Panc1 (cell line): Measurements from ENCODE around the gene RNF115. TPM values are rescaled to one million over a fixed set of nuclear protein-coding genes. Genes with fewer than 3 reads are reported as not detected.

Source experiments
- ATAC-seq: fragments of 200-7000 bp; cut with Tn5 transposase; 2 replicates; pipeline ENCODE4 v1.9.1; 2020; ENCODE audit warnings: mild to moderate bottlenecking, moderate library complexity
- BruUV-seq: library from RNA; stranded (reverse); fragments of 400-500 nt; replicated peaks from 2 replicates; lab custom pipeline; 2021; lab: Mats Ljungman, UMichigan
- CTCF ChIA-PET: fragments of 300-600 bp; sonication (Branson Sonifier 250); formaldehyde crosslinking; loops from one replicate; lab custom pipeline; 2022; ENCODE audit warnings: antibody characterized with exemption; lab: Charles Lee
- POLR2A ChIA-PET: fragments of 300-600 bp; sonication (Branson Sonifier 250); formaldehyde crosslinking; loops from one replicate; lab custom pipeline; 2022; ENCODE audit warnings: antibody characterized with exemption; lab: Charles Lee
- DNase-seq: peaks from one replicate; pipeline ENCODE4 v3.0.0-alpha.2; 2010; ENCODE audit warnings: low read depth, low spot score
- H3K27ac ChIP-seq: 2 replicates; pipeline ENCODE4 v1.5.1; 2011; ENCODE audit warnings: mild to moderate bottlenecking, low read length, inconsistent platforms
- H3K27me3 ChIP-seq: fragments of 200-500 bp; sonication (Bioruptor generic); 2 replicates; pipeline ENCODE4 v1.6.0; 2014; ENCODE audit warnings: low read length, inconsistent platforms; ENCODE audit not compliant: control insufficient read depth, insufficient read depth
- H3K36me3 ChIP-seq: fragments of 200-500 bp; sonication (Bioruptor generic); 2 replicates; pipeline ENCODE4 v1.5.1; 2014; ENCODE audit warnings: inconsistent platforms, mild to moderate bottlenecking, low read length, moderate library complexity; ENCODE audit not compliant: control insufficient read depth, insufficient read depth
- H3K4me1 ChIP-seq: 2 replicates; pipeline ENCODE4 v1.5.1; 2011; ENCODE audit warnings: inconsistent platforms, mild to moderate bottlenecking, low read length, moderate library complexity; ENCODE audit not compliant: control insufficient read depth, insufficient read depth
- H3K4me3 ChIP-seq, 2 experiments: 2 replicates each; pipeline ENCODE4 v1.5.1; 2011 to 2012; ENCODE audit warnings: low read depth in 2 of 2, low read length in 2 of 2, mild to moderate bottlenecking in 2 of 2, inconsistent platforms in 1 of 2, moderate library complexity in 1 of 2
- H3K9me3 ChIP-seq: fragments of 200-500 bp; sonication (Bioruptor generic); 2 replicates; pipeline ENCODE4 v1.5.1; 2014; ENCODE audit warnings: low read depth, mild to moderate bottlenecking, inconsistent platforms, low read length, moderate library complexity; ENCODE audit not compliant: control insufficient read depth, insufficient read depth
- POLR2AphosphoS5 ChIP-seq: IDR thresholded peaks from 2 replicates; pipeline ENCODE4 v1.6.1; 2012; ENCODE audit warnings: mild to moderate bottlenecking, low read depth, low read length, moderate library complexity
- SIN3A ChIP-seq: IDR thresholded peaks from 2 replicates; pipeline ENCODE4 v1.6.1; 2012; ENCODE audit warnings: low read depth, mild to moderate bottlenecking, low read length, moderate library complexity, borderline replicate concordance; ENCODE audit not compliant: insufficient read depth
- TCF7L2 ChIP-seq: IDR thresholded peaks from 2 replicates; pipeline ENCODE4 v1.6.1; 2011; ENCODE audit warnings: mild to moderate bottlenecking, low read depth, low read length, inconsistent platforms
- in situ Hi-C: cut with HindIII; loops from 2 replicates; pipeline ENCODE4 v1.10.0; 2016; ENCODE audit warnings: low sequenced_read_pairs, low pct_unique_long_range_greater_than_20kb
- intact Hi-C: fragments of 100-400 bp; cut with micrococcal nuclease; formaldehyde crosslinking; loops from one replicate; pipeline ENCODE4 v1.10.0; 2022; ENCODE audit not compliant: unreplicated experiment
- total RNA-seq: library from RNA; stranded (reverse); gene quantifications from one replicate; pipeline ENCODE4 v1.2.1, GENCODE V29; 2021; ENCODE audit not compliant: unreplicated experiment
- TF ChIP-seq, protein P1 (sequence below): fragments of 450-650 bp; IDR thresholded peaks from 2 replicates; pipeline ENCODE4 v1.5.1; 2017; ENCODE audit warnings: mild to moderate bottlenecking
- TF ChIP-seq, protein P2 (sequence below), 2 experiments: IDR thresholded peaks; 2 replicates each; pipeline ENCODE4 v1.6.1; 2011 to 2012; ENCODE audit warnings: low read depth in 2 of 2, control low read depth in 1 of 2, low read length in 1 of 2, mild to moderate bottlenecking in 1 of 2, moderate library complexity in 1 of 2; ENCODE audit not compliant: insufficient read depth in 1 of 2

The RNF115 gene
- total RNA-seq, 1 experiment from 2014 or later, result 14.5 TPM

DNA sequence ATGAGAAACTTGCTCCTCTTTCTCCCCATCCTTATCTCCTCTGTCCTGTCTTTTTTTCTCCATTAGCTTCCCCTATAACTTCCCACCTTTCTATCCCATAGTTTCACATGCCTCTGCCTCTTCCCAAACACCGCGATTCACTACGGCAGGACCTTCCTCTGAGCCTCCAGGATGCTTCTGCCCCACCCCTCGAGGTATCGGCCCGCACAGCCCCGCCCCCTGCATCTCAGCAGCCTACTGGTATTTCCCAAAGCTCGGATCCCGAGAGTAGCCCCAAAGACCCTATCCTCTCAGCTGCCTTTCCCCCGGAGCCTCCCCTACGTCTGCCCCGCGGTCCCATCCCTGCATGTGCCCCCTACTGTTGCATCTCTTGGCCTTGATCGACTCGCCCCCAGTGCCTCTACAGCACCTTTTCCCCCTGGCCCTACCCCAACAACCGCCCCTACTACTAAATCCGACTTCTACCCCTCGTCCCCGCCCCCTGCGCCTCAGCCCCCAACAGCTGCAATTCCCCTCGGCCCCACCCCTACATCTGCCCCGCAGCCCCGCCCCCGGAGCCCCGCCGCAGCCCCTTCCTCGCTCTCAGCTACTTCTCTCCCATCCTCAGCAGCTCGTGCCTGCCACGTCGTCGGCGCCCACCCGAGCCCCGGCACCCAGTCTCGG, 34.5 kb upstream of the RNF115 start:
- intact Hi-C loops (loop anchor here (10.0 kb wide), 1 partner anchor 56 kb away; the partner anchor contains the start of genes ITGA10 and PEX11B), in situ Hi-C loops (no loop called here)
- peaks cover 14% of the 10 kb centered on the region; the same call in 1 of the 2 replicates for H3K36me3 ChIP-seq
- no peak for DNase-seq
- H3K4me1 ChIP-seq, result peaks cover 17% of the 10 kb centered on the region
- no peaks in the 10 kb centered on the region for H3K9me3 ChIP-seq
- CTCF ChIA-PET, result interaction anchor here (0.6 to 2.9 kb wide), 6 partner anchors 8 to 49 kb away, joined by 3 to 25 read pairs (median 5); partner anchors contain the start of gene NUDT17
- BruUV-seq, result TSS peak; percentile 65
- peak; percentile 54 for ATAC-seq
- H3K27ac ChIP-seq, result peak overlapping the region; percentile 44
- H3K27me3 ChIP-seq, result no peaks in the 10 kb centered on the region
- TF ChIP-seq, protein P1, sequence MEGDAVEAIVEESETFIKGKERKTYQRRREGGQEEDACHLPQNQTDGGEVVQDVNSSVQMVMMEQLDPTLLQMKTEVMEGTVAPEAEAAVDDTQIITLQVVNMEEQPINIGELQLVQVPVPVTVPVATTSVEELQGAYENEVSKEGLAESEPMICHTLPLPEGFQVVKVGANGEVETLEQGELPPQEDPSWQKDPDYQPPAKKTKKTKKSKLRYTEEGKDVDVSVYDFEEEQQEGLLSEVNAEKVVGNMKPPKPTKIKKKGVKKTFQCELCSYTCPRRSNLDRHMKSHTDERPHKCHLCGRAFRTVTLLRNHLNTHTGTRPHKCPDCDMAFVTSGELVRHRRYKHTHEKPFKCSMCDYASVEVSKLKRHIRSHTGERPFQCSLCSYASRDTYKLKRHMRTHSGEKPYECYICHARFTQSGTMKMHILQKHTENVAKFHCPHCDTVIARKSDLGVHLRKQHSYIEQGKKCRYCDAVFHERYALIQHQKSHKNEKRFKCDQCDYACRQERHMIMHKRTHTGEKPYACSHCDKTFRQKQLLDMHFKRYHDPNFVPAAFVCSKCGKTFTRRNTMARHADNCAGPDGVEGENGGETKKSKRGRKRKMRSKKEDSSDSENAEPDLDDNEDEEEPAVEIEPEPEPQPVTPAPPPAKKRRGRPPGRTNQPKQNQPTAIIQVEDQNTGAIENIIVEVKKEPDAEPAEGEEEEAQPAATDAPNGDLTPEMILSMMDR, result no peak
- no peak for TF ChIP-seq POLR2AphosphoS5
- POLR2A ChIA-PET, result interaction anchor here (0.6 to 1.0 kb wide), 6 partner anchors 10 to 88 kb away, joined by 3 to 6 read pairs (median 4); partner anchors contain the start of genes ANKRD35 and RNF115
- H3K4me3 ChIP-seq, result peak overlapping the region; percentile 85 to 98

DNA sequence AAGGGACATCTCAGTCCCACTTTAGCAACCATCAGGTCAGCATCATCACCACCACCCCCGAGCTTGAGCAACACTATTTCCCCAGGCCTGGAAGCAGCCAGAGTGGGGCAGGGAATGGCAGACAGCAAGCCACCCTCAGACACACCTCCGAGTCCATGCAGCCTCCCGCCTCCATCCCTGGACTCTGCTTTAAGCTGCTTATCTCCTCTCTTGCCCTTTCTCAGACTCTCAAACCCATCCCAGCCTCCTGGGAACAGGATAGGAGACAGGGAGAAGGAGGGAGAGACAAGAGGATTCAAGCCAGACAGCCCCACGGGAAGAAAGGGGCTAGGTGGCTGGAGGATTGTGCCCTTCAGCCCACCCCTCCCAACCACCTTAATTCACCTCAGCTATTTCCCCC, 33.3 kb upstream of the RNF115 start:
- Histone ChIP-seq H3K4me3 (no peak overlapping the region), H3K4me1 (peaks cover 17% of the 10 kb centered on the region), H3K27ac (no peak overlapping the region), H3K36me3 (peaks cover 14% of the 10 kb centered on the region; the same call in 1 of the 2 replicates), H3K9me3 (no peaks in the 10 kb centered on the region), H3K27me3 (no peaks in the 10 kb centered on the region)
- POLR2A ChIA-PET, result no interaction called here
- intact Hi-C loops, result loop anchor here (10.0 kb wide), 1 partner anchor 58 kb away; the partner anchor contains the start of genes ITGA10 and PEX11B
- BruUV-seq, result no TSS peak
- CTCF ChIA-PET, result interaction anchor here (2.9 kb wide), 1 partner anchor 12 kb away, joined by 25 read pairs; the partner anchor contains the start of gene NUDT17
- in situ Hi-C loops, result no loop called here
- DNase-seq (no peak), ATAC-seq (no peak)
- TF ChIP-seq, protein P2, sequence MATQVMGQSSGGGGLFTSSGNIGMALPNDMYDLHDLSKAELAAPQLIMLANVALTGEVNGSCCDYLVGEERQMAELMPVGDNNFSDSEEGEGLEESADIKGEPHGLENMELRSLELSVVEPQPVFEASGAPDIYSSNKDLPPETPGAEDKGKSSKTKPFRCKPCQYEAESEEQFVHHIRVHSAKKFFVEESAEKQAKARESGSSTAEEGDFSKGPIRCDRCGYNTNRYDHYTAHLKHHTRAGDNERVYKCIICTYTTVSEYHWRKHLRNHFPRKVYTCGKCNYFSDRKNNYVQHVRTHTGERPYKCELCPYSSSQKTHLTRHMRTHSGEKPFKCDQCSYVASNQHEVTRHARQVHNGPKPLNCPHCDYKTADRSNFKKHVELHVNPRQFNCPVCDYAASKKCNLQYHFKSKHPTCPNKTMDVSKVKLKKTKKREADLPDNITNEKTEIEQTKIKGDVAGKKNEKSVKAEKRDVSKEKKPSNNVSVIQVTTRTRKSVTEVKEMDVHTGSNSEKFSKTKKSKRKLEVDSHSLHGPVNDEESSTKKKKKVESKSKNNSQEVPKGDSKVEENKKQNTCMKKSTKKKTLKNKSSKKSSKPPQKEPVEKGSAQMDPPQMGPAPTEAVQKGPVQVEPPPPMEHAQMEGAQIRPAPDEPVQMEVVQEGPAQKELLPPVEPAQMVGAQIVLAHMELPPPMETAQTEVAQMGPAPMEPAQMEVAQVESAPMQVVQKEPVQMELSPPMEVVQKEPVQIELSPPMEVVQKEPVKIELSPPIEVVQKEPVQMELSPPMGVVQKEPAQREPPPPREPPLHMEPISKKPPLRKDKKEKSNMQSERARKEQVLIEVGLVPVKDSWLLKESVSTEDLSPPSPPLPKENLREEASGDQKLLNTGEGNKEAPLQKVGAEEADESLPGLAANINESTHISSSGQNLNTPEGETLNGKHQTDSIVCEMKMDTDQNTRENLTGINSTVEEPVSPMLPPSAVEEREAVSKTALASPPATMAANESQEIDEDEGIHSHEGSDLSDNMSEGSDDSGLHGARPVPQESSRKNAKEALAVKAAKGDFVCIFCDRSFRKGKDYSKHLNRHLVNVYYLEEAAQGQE (IDR thresholded peaks at IDR 0.05; ENCODE audit: insufficient read depth in 1 of 2, low read depth in 2 of 2, low read length in 1 of 2), result no peak
- no peak for TF ChIP-seq POLR2AphosphoS5
- TF ChIP-seq TCF7L2, result no peak
- no peak for TF ChIP-seq SIN3A
- TF ChIP-seq, protein P1, result no peak
